GM18517 (cell line): Measurements from ENCODE around the gene PDILT.
"Not testable (repeated sequence)": the region's sequence is repeated elsewhere in the genome, so short reads cannot be mapped to it uniquely, and the experiment has no call there.

Source experiments
- ATAC-seq: cut with Tn5 transposase; IDR thresholded peaks from one replicate; pipeline ENCODE4 v1.9.1; 2021; ENCODE audit warnings: mild to moderate bottlenecking, moderate library complexity; ENCODE audit not compliant: unreplicated experiment

PDILT gene

GRCh38 chr16:20404637-20405036 lies at the start of gene PDILT:
TSS of gene PDILT (minus strand) at chr16:20404737. CDS start at chr16:20399300, 5,437 bp downstream.
- ATAC-seq, result no peak

- ATAC-seq, result not testable (repeated sequence)
Observed at GRCh38 chr16:20453633-20454032, 49.1 kb upstream of the PDILT start.

GRCh38 chr16:20451364-20451763 lies 46.8 kb upstream of the PDILT start, which contains the start of gene ACSM2A:
TSS of gene ACSM2A (plus strand) at chr16:20451521. CDS start at chr16:20460115, 8,594 bp downstream.
- ATAC-seq, result not testable (repeated sequence)

- ATAC-seq, result not testable (repeated sequence)
Observed at GRCh38 chr16:20446652-20447393, 42.3 kb upstream of the PDILT start.

GRCh38 chr16:20441859-20442258 lies 37.3 kb upstream of the PDILT start:
- ATAC-seq, result not testable (repeated sequence)

GRCh38 chr16:20441191-20441590 lies 36.7 kb upstream of the PDILT start:
- ATAC-seq, result no peak

GRCh38 chr16:20440731-20441130 lies 36.2 kb upstream of the PDILT start:
- ATAC-seq, result not testable (repeated sequence)

GRCh38 chr16:20439820-20440231 lies 35.3 kb upstream of the PDILT start:
- not testable (repeated sequence) for ATAC-seq

GRCh38 chr16:20438950-20439349 lies 34.4 kb upstream of the PDILT start:
- not testable (repeated sequence) for ATAC-seq

GRCh38 chr16:20430948-20431347 lies 26.4 kb upstream of the PDILT start:
- no peak for ATAC-seq

- ATAC-seq, result not testable (repeated sequence)
Observed at GRCh38 chr16:20430480-20430879, 25.9 kb upstream of the PDILT start.

- ATAC-seq, result not testable (repeated sequence)
Observed at GRCh38 chr16:20429499-20429898, 25.0 kb upstream of the PDILT start.

GRCh38 chr16:20427401-20427797 lies 22.9 kb upstream of the PDILT start:
- not testable (repeated sequence) for ATAC-seq

GRCh38 chr16:20424129-20424866 lies 19.8 kb upstream of the PDILT start:
- ATAC-seq, result no peak

- not testable (repeated sequence) for ATAC-seq
Observed at GRCh38 chr16:20423772-20424128, 19.2 kb upstream of the PDILT start.

GRCh38 chr16:20421748-20422147 lies 17.2 kb upstream of the PDILT start:
- not testable (repeated sequence) for ATAC-seq

GRCh38 chr16:20419093-20419492 lies 14.6 kb upstream of the PDILT start:
- ATAC-seq, result not testable (repeated sequence)

- no peak for ATAC-seq
Observed at GRCh38 chr16:20415541-20415940, 11.0 kb upstream of the PDILT start.

- ATAC-seq, result no peak
Observed at GRCh38 chr16:20411055-20411454, 6.5 kb upstream of the PDILT start.

- no peak for ATAC-seq
Observed at GRCh38 chr16:20410121-20410723, 5.7 kb upstream of the PDILT start.

GRCh38 chr16:20409398-20410120 lies 5.0 kb upstream of the PDILT start, which contains the start of gene ACSM5:
TSS of gene ACSM5 (plus strand) at chr16:20409534. CDS start at chr16:20411485, 1,951 bp downstream.
- no peak for ATAC-seq
